H9 (cell line): ENCODE measurements around the gene CCDC141. TPM values are rescaled to one million over a fixed set of nuclear protein-coding genes. Genes with fewer than 3 reads are reported as not detected.
A peak's percentile ranks its signal among the peaks of the same experiment; 100 is the strongest.

Source experiments
- DNase-seq: peaks from one replicate; pipeline ENCODE4 v3.0.0-alpha.2; 2017
- H2AFZ ChIP-seq: one replicate; pipeline ENCODE4 v1.6.1; 2013; ENCODE audit warnings: mild to moderate bottlenecking, low read length, control low read depth, moderate library complexity
- H2AK5ac ChIP-seq: 2 replicates; pipeline ENCODE4 v1.6.1; 2013; ENCODE audit warnings: low read length, control low read depth, mixed read lengths; ENCODE audit not compliant: insufficient read length
- H2BK120ac ChIP-seq: one replicate; pipeline ENCODE4 v1.6.1; 2013; ENCODE audit warnings: low read depth, mild to moderate bottlenecking, low read length, control low read depth, inconsistent platforms; ENCODE audit not compliant: poor library complexity, severe bottlenecking
- H2BK12ac ChIP-seq: 2 replicates; pipeline ENCODE4 v1.6.1; 2013; ENCODE audit warnings: low read length, control low read depth, mixed read lengths, low read depth; ENCODE audit not compliant: insufficient read length
- H2BK15ac ChIP-seq: 2 replicates; pipeline ENCODE4 v1.6.1; 2013; ENCODE audit warnings: low read depth, low read length, control low read depth
- H2BK20ac ChIP-seq: one replicate; pipeline ENCODE4 v1.6.1; 2013; ENCODE audit warnings: low read depth, mild to moderate bottlenecking, low read length, control low read depth, inconsistent platforms; ENCODE audit not compliant: poor library complexity, severe bottlenecking
- H2BK5ac ChIP-seq: 2 replicates; pipeline ENCODE4 v1.6.1; 2013; ENCODE audit warnings: low read length, control low read depth, mixed read lengths; ENCODE audit not compliant: insufficient read length
- H3K14ac ChIP-seq: 2 replicates; pipeline ENCODE4 v1.6.1; 2013; ENCODE audit warnings: low read length, control low read depth; ENCODE audit not compliant: insufficient read depth
- H3K18ac ChIP-seq: 2 replicates; pipeline ENCODE4 v1.6.1; 2013; ENCODE audit warnings: low read depth, mild to moderate bottlenecking, mixed read lengths, low read length, control low read depth; ENCODE audit not compliant: insufficient read length
- H3K23ac ChIP-seq: 2 replicates; pipeline ENCODE4 v1.6.1; 2013; ENCODE audit warnings: low read length, control low read depth, mixed read lengths, low read depth; ENCODE audit not compliant: insufficient read length
- H3K23me2 ChIP-seq: 2 replicates; pipeline ENCODE4 v1.6.1; 2013; ENCODE audit warnings: low read depth, mild to moderate bottlenecking, mixed read lengths, low read length, control low read depth; ENCODE audit not compliant: insufficient read length, poor library complexity, severe bottlenecking
- H3K27ac ChIP-seq: 2 replicates; pipeline ENCODE4 v1.5.1; 2013; ENCODE audit warnings: low read length, control low read depth, mixed read lengths, low read depth; ENCODE audit not compliant: insufficient read length
- H3K27me3 ChIP-seq: 2 replicates; pipeline ENCODE4 v1.6.1; 2013; ENCODE audit warnings: low read length, control low read depth, inconsistent platforms; ENCODE audit not compliant: insufficient read depth
- H3K4ac ChIP-seq: 2 replicates; pipeline ENCODE4 v1.6.1; 2013; ENCODE audit warnings: low read depth, mild to moderate bottlenecking, control low read depth, inconsistent platforms, low read length, moderate library complexity
- H3K4me1 ChIP-seq: 2 replicates; pipeline ENCODE4 v1.6.1; 2013; ENCODE audit warnings: low read length, control low read depth, inconsistent platforms; ENCODE audit not compliant: insufficient read depth
- H3K4me2 ChIP-seq: 2 replicates; pipeline ENCODE4 v1.6.1; 2013; ENCODE audit warnings: low read length, control low read depth, mixed read lengths; ENCODE audit not compliant: insufficient read length, insufficient read depth
- H3K56ac ChIP-seq: 2 replicates; pipeline ENCODE4 v1.6.1; 2013; ENCODE audit warnings: low read depth, mild to moderate bottlenecking, mixed read lengths, low read length, control low read depth; ENCODE audit not compliant: insufficient read length
- H3K79me1 ChIP-seq: 2 replicates; pipeline ENCODE4 v1.6.1; 2013; ENCODE audit warnings: low read depth, mild to moderate bottlenecking, moderate library complexity, low read length, control low read depth, inconsistent platforms; ENCODE audit not compliant: insufficient read depth, poor library complexity, severe bottlenecking
- H3K79me2 ChIP-seq: 2 replicates; pipeline ENCODE4 v1.6.1; 2013; ENCODE audit warnings: low read length, control low read depth, inconsistent platforms; ENCODE audit not compliant: insufficient read depth
- H3K9ac ChIP-seq: 2 replicates; pipeline ENCODE4 v1.6.1; 2013; ENCODE audit warnings: low read length, control low read depth, mixed read lengths; ENCODE audit not compliant: insufficient read length; ENCODE audit errors: extremely low read depth
- H3K9me3 ChIP-seq: one replicate; pipeline ENCODE4 v1.6.1; 2013; ENCODE audit warnings: low read depth, low read length, inconsistent platforms; ENCODE audit not compliant: control insufficient read depth
- H3T11ph ChIP-seq: one replicate; pipeline ENCODE4 v1.6.1; 2013; ENCODE audit warnings: mild to moderate bottlenecking, low read length, control low read depth, inconsistent platforms
- H4K20me1 ChIP-seq: one replicate; pipeline ENCODE4 v1.6.1; 2013; ENCODE audit not compliant: control insufficient read depth, insufficient read length, insufficient read depth
- H4K5ac ChIP-seq: 2 replicates; pipeline ENCODE4 v1.6.1; 2013; ENCODE audit warnings: low read depth, mild to moderate bottlenecking, mixed read lengths, low read length, control low read depth; ENCODE audit not compliant: insufficient read length
- H4K8ac ChIP-seq: replicated peaks from 2 replicates; pipeline ENCODE4 v1.6.1; 2013; ENCODE audit warnings: low read length, control low read depth, mixed read lengths, low read depth; ENCODE audit not compliant: insufficient read length
- H4K91ac ChIP-seq: 2 replicates; pipeline ENCODE4 v1.6.1; 2013; ENCODE audit warnings: low read depth, mild to moderate bottlenecking, moderate library complexity, mixed read lengths, low read length, control low read depth; ENCODE audit not compliant: insufficient read length
- H3K27ac Mint-ChIP-seq, 3 experiments: 2 replicates in 2 of 3; 3 replicates in 1 of 3; pipeline ENCODE4 v1.8.0; 2020 to 2021; ENCODE audit warnings: mixed read lengths in 3 of 3, mild to moderate bottlenecking in 1 of 3, moderate library complexity in 1 of 3
- H3K27me3 Mint-ChIP-seq: 2 replicates; pipeline ENCODE4 v1.8.0; 2021; ENCODE audit warnings: low read depth, mild to moderate bottlenecking, moderate library complexity, mixed read lengths
- H3K36me3 Mint-ChIP-seq, 3 experiments: 2 replicates in 2 of 3; 3 replicates in 1 of 3; pipeline ENCODE4 v1.8.0; 2020 to 2021; ENCODE audit warnings: low read depth in 3 of 3, mixed read lengths in 3 of 3; ENCODE audit not compliant: insufficient read depth in 1 of 3
- H3K4me1 Mint-ChIP-seq, 2 experiments: 2 replicates each; pipeline ENCODE4 v1.8.0; 2020; ENCODE audit warnings: mixed read lengths in 2 of 2
- H3K4me3 Mint-ChIP-seq, 2 experiments: 2 replicates in 1 of 2; 3 replicates in 1 of 2; pipeline ENCODE4 v1.8.0; 2020 to 2021; ENCODE audit warnings: mild to moderate bottlenecking in 2 of 2, mixed read lengths in 2 of 2, moderate library complexity in 1 of 2
- H3K9me3 Mint-ChIP-seq, 2 experiments: 2 replicates in 1 of 2; 3 replicates in 1 of 2; pipeline ENCODE4 v1.8.0; 2020; ENCODE audit warnings: mild to moderate bottlenecking in 2 of 2, mixed read lengths in 2 of 2, moderate library complexity in 1 of 2
- WGBS: extraction: QIAGEN DNeasy Blood & Tissue Kit; methylation state at CpG from one replicate; pipeline ENCODE4 v1.1.7; 2013; ENCODE audit warnings: missing lambda C conversion rate, low lambda C conversion rate, mixed read lengths; ENCODE audit not compliant: insufficient read length; ENCODE audit errors: extremely low coverage; 5-methylcytosine and 5-hydroxymethylcytosine counted together
- total RNA-seq: library from RNA; stranded (reverse); gene quantifications from 2 replicates; pipeline ENCODE4 v1.2.1, GENCODE V29; 2021
- TF ChIP-seq, protein P1 (sequence below): fragments of 200-600 bp; sonication (generic); conservative IDR thresholded peaks from 3 replicates; pipeline ENCODE4 v1.8.0; 2021; ENCODE audit warnings: antibody characterized with exemption, mild to moderate bottlenecking

The CCDC141 gene
- total RNA-seq, 1 experiment from 2014 or later: 1.0 TPM

DNA sequence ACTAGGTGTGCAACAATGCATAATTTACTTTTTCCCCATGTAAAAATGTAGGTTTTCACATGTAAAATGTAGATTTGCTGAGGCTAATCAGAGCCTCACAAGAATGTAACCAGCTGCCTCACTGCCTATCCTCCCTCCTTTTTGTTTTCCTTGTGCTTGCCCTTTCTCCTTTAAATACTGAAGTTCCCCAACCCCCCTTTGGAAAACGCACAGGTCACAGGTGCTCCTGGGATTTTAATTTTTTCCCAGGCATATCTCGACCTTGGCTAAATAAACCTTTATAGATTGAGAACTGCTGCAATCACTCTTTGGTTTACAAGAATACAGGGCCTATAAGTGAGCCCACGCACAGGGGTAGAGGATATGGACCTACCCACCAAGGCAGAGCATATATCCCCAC lies 165.5 kb downstream of the CCDC141 start:
- Histone ChIP-seq H3T11ph (no peak overlapping the region), H3K23me2 (no peaks in the 10 kb centered on the region), H3K79me1 (no peaks in the 10 kb centered on the region), H3K79me2 (no peaks in the 10 kb centered on the region), H3K14ac (no peak overlapping the region), H3K4me2 (no peak overlapping the region), H2BK12ac (no peak overlapping the region), H3K18ac (no peak overlapping the region), H4K20me1 (no peaks in the 10 kb centered on the region), H2AK5ac (no peak overlapping the region), H2BK5ac (no peak overlapping the region), H4K91ac (no peak overlapping the region), H3K9me3 (no peaks in the 10 kb centered on the region), H3K27ac (no peak overlapping the region), H3K9ac (no peak overlapping the region), H3K4me1 (no peaks in the 10 kb centered on the region), H2BK15ac (no peak overlapping the region), H2BK120ac (no peak overlapping the region), H3K23ac (no peak overlapping the region), H2AFZ (no peak overlapping the region), H3K4ac (no peak overlapping the region), H3K56ac (no peak overlapping the region), H3K27me3 (no peaks in the 10 kb centered on the region), H2BK20ac (no peak overlapping the region), H4K5ac (no peak overlapping the region), H4K8ac (no peak overlapping the region)
- no peak for DNase-seq
- TF ChIP-seq, protein P1, sequence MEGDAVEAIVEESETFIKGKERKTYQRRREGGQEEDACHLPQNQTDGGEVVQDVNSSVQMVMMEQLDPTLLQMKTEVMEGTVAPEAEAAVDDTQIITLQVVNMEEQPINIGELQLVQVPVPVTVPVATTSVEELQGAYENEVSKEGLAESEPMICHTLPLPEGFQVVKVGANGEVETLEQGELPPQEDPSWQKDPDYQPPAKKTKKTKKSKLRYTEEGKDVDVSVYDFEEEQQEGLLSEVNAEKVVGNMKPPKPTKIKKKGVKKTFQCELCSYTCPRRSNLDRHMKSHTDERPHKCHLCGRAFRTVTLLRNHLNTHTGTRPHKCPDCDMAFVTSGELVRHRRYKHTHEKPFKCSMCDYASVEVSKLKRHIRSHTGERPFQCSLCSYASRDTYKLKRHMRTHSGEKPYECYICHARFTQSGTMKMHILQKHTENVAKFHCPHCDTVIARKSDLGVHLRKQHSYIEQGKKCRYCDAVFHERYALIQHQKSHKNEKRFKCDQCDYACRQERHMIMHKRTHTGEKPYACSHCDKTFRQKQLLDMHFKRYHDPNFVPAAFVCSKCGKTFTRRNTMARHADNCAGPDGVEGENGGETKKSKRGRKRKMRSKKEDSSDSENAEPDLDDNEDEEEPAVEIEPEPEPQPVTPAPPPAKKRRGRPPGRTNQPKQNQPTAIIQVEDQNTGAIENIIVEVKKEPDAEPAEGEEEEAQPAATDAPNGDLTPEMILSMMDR: no peak
- no peaks in the 10 kb centered on the region for H3K27me3 Mint-ChIP-seq
- H3K27ac Mint-ChIP-seq: peak overlapping the region; percentile 58 to 76 (median 63); a peak in 4 of 7 replicates
- H3K4me1 Mint-ChIP-seq: peaks cover 9 to 21% of the 10 kb centered on the region in 2 experiments
- no peaks in the 10 kb centered on the region; a peak in 1 of 7 replicates for H3K36me3 Mint-ChIP-seq
- no CpG with 5 or more reads among the region's 3 CpGs for WGBS
- no peaks in the 10 kb centered on the region for H3K9me3 Mint-ChIP-seq
- no peak overlapping the region for H3K4me3 Mint-ChIP-seq
